Measurements from ENCODE around the gene OR6V1.

GRCh38 chr7:143052041-143052440, at the start of gene OR6V1:
- TF ChIP-seq SP1 (IDR thresholded peaks at IDR 0.05), result no peak
- no peak for TF ChIP-seq NFRKB (IDR thresholded peaks at IDR 0.05)
- no peak for TF ChIP-seq LEF1 (IDR thresholded peaks at IDR 0.05; ENCODE audit: borderline replicate concordance)
- TF ChIP-seq PKNOX1 (IDR thresholded peaks at IDR 0.05), result no peak
- TF ChIP-seq TARDBP (IDR thresholded peaks at IDR 0.05), result no peak
- no peak for TF ChIP-seq ZNF384 (IDR thresholded peaks at IDR 0.05)
- no peak for TF ChIP-seq L3MBTL2 (conservative IDR thresholded peaks at IDR 0.05)

Measured in HEK293T (cell line).